ENCODE results near the gene GRIN2C.

Gene GRIN2C

DNA sequence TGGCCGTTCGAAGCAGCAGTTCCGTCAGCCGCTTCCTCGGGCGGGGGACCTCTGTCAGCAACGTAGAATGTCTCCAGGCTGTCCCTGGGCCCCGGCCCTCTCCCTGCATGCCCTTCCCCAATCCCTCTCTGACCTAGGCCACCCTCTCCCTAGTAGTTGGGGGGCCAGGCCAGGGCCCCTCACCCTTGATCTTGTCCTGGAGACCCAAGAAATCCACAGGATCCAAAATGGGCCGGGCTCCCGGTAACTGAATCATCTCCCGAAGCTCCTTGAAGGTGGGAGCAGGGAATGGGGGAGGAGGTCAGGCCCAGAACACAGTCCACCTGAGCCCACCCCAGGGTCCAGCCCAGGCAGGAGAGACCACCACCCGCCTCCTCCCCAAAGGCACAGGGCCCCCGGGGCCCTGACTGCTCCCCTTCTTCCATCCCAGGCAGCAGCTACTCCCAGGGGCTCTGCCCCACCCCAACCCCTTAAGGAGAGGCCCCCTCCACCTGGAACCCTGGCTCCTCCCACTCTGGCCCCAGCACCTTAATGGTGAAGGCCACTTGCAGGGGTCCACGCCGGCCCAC, 4.7 kb upstream of the GRIN2C start:
- no peak for DNase-seq (ENCODE audit: low spot score)

DNA sequence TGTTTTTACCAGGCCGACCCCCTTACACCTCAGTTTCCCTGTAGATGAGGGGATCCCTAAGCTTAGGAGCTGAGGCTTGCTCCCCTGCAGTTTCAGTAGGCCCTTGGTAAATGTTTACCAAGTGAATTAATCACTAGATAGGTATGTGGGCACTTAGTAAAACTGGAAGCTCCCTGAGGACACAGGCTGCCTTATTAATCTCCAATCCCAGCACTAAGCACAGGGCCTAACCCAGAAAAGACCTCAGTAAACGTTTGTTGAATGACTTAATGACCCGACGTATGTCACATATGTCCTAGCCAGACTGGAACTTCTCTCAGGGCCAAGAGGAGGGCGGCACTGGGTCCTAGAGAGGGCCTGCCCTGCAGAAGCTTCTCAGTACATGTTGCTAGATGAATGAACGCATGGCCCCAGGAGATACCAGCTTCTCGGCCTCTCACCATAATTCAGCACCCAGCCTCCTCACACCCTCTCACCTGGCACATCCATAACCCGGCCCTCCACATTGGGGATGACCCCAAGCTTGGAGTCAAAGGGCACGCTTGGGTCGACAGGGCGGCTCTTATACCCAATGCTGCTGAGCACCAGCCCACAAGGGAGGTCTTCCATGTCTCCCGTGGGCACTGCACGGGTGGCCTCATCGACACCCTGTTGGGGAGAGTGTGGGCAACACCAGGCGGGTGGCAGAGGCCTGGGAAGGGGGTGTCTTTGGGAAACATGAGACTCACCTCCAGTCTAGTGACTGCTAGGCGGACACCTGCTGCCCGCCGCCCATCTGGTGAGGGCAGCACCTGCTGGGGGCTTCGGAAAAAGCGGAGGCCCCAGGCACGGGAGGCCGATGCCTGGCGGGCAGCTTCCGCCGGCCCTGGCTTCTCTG, 4.0 kb upstream of the GRIN2C start:
- DNase-seq (ENCODE audit: low spot score), result no peak

DNA sequence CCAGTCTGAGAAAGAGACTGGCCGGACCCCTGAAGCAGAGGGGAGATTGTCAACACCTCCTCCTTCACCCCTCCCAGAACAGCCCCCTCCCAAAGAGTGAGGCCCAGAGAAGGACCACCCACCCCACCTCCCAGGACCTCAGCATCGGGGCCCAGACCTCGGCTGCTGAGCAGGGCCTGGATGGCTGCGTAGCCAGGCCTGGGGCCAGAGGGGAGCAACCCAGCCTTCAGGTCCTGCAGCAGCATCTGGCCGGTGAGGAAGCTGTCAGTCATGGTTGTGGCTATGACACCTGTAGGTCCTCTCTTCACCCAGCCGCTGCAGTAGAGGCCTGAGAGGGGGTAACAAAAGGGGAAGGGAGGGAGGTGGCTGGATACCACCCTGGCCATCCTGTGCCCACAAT, 3.2 kb upstream of the GRIN2C start:
- no peak for DNase-seq (ENCODE audit: low spot score)

DNA sequence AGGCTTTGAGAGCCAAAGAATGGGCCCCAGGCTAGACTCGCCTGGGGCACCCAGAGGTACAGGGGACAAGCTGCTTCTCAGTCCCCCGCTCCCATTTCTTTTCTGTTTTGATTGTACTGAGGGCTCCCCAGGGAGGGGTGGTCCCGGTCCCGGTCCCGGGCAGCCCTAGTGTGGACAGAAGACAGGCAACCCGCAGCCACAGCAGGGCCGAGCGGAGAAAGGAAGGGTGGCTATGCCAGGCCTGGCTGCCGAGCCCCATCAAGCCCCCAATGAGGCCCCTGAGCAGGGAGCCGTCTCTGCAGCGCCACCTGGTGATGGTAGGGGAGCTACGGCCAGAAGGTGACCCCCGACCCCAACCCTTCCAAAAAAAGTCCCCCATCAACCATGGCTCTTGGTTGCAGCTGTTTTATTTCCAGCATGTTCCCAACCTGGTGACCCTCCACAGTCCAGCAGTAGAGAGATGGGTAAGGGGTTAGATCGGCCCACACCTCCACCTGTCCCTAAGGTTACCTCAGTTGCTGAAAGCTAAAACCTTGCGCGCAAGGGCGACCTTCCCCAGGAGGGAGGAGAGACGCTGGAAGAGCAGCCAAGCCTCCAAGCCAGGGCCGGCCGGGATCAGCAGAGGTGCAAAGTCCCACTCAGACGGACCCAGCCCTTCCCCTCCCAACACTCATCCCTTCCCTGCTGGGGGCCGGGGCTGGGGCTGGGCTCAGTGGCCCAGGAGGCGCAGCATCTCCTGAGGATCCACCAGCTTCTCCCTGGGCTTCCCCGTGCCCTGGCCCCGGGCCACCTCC, 2.6 kb upstream of the GRIN2C start:
- DNase-seq (ENCODE audit: low spot score), result peak; percentile 42

DNA sequence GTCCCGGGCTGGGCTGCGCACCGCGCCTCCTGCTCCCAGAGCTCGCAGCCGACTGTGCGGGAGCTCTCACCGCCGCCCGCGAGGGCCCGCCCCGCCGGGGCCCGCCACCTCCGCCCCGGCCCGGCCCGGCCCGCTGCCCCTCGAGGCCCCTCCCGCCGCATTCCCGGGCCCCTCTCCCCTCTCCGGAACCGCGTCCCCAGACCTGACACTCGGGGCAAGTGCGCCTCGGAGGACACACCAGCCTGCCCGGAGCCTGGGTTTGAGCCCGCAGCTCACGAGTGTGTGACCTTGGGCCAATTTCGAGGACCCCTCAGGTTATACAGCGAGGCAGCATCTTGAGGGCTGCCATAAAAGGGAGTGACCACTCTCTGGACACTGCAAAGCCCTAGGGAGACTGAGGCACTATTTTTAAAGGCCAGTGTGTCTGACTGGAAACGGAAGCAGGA, 2.0 kb upstream of the GRIN2C start:
- DNase-seq (ENCODE audit: low spot score), result no peak

DNA sequence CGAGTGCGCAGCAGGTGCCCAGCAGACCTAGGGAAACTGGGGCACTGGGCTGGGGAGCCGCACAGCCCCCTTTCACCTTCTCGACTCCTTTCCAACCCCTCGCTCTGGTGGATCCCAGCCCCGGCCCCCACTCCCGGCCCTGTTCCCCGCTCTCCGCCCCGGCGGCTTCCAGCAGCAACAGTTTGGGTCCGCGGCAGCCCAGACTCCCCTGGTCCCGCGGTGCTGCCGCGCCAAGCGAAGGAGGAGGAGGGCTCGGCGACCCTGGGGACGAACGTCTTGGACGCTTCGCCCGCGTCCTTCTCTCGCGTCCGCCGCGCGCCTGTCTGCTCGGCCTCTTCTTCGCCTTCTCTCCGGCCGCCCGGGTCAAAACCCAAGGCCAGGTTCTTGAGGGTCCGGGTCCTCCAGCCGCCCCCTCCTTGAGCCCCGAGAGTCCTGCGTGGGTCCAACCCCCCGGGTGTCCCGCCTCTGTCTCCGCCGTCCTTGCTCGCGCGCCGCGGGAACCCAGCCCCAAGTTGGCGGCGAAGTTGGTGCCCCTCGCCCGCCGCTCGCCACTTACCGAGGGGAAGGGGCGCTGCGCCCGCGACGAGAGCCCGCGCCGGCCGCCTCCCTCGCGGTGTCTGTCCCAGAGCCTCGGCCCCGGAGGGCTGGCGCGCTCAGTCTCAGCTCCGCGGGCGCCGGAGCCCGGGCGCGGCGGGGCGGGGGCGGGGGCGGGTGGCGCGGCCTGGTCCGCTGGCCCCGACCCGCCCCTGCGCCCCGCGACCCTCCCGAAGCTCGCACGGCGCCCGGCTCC, 1.4 kb upstream of the GRIN2C start:
- DNase-seq (ENCODE audit: low spot score), result no peak

DNA sequence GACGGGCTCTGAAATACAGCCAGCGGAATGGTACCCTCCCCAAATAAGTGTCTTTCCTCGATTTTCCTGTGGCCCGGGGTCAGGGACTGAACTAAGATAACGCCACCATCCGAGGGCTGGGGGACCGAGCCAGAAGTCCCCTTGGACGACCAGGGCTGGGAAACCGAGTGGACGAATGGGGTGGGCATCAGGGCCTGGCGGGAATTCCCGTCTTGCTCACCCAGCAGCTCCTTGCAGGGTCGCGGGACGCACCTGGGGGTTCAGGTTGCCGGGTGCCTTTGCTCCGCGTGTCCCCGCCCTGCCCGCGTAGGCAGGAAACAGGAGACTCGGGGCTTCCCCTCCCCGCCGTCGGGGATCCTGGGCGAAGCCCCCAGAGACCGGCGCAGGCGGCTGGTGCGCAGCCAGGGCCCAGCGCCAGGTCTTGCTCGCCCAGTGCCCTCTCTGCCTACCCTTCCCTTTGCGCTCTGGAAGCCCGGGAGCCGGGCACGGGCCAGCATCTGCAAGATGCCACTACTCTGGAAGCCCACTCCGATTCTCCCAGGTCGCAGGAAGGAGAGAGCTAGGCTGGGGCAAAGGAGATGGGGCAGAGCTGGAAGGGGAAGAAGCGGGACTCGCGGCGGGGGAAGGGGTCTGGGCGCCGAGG, 665 bp upstream of the GRIN2C start:
- no peak for DNase-seq (ENCODE audit: low spot score)

DNA sequence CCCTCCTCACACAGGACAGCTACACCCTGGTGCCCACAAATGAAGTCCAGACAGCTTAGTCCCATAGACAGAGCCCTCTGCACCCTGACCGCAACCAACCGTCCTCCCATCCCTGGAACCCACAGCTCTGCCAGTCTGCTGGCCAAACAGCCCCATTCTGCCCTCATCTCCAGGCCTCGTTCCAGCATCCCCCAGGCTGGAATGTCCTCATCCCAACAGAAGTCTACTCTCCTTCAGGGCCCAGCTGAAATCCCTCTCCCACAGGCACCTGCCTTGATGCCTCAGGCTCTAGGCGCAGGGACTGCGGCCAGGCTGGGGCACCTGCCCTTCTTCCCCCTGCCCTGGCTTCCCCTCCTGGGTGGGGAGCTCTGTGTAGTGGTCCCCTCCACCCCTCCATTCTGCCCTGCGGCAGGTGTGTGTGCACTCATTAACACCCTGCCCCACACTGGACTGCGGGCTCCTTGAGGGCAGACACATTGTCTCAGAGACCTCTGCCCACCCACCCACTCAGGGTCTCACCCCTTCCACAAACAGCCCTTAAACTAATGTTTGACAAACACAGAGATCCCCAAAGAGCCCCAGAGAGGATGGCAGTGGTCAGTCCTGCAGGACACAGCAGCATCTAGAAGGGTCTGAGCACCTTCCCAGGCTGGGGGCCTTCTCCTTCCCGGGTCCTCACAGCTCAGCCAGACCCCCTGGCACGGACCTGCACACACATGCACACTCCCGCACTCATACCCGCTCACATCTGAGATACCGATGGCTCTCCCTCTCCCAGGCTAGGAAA, 820 bp downstream of the GRIN2C start:
- no peak for DNase-seq (ENCODE audit: low spot score)

DNA sequence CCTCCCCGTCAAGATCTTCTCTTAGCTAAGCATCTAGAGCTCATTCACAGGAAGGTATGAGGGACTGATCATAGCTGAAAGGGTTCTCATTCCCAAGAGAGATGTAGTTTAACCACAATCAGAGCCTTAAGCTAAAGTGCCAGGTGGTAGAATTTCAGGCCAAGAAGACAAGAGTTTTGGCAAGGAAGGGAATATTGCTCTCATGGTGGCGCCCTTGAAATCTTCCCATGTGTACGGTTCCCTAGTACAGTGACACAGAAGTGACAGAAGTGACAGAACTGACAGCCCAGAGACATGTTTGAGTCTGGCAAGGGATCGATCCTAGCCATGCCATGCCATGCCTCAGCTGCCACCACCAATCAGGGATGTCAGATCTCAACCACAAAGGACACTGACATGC, 2.5 kb downstream of the GRIN2C start:
- DNase-seq (ENCODE audit: low spot score), result no peak

DNA sequence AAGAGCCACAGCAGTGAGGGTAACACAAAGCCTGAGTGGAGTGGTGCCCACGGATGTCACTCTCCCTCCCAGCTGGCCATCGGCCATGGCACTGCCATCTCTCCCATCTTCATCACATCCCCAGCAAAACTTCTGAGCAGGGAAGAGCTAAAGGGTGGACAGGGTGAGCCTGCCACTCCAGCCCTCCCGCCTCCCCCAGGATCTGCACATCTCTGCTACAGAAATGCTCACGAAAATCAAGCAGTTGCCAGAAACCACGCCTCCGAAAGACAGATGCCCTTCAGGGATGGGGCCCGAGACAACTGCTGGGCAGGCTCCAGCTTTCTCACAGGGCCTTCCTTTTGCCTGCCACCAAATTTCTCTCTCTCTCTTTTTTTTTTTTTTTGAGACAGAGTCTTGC, 3.6 kb downstream of the GRIN2C start:
- no peak for DNase-seq (ENCODE audit: low spot score)

DNA sequence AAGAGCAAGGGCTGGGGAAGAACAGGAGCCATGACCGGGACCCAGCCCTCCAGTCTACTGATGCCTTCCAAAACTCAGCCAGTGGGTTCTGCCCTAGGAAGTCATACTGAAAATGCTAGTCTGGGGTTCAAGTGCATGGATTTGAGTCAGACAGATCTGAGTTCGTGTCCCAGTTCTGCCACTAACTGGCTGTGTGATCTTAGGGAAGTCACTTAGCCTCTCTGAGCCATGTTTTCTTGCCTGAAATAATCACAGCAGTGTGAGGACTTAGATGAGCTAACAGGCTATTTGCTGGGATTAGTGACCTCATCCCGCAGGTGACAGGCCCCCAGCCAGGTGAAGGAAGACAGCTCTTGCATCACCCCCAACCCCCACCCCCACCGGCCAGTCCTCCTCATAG, 4.4 kb downstream of the GRIN2C start:
- DNase-seq (ENCODE audit: low spot score), result no peak

DNA sequence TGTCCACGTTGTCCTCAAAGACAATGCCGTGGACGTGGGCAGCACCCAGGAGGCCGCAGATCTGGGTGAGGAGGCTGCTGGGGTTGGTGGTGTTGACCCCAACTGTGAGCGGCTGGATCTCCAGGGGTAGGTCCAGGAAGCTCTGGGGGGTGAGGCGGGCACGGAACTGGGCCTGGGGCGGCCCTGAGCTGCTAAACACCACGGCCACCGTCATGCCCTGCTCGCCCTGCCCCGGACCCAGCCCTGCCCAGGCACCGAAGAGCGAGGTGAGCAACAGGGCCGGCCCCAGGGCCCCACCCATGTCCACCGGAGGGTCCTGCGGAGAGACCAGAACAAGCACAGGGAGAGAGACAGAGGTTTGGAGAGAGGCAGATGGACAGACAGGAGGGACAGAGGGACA, 4.9 kb downstream of the GRIN2C start:
- no peak for DNase-seq (ENCODE audit: low spot score)

DNA sequence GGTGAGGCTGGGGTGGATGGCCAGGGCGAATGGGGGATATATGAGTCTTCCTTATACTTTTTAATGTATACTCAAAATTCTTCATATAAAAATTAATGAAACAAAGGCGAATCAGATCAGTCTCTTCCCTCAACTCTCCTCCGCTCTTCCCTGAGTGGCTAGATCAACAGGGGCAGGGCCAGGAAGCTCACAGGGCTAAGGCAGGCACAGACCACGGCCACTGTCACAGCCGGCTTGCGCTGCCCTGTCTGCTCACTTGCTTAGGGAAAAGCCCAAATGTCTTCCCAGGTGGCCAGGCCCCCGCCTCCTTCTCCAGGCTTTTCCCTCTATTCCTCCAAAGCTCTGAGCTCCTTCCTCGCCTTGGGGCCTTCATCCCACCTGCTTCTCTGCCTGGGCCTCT, 6.0 kb downstream of the GRIN2C start:
- DNase-seq (ENCODE audit: low spot score), result no peak

DNA sequence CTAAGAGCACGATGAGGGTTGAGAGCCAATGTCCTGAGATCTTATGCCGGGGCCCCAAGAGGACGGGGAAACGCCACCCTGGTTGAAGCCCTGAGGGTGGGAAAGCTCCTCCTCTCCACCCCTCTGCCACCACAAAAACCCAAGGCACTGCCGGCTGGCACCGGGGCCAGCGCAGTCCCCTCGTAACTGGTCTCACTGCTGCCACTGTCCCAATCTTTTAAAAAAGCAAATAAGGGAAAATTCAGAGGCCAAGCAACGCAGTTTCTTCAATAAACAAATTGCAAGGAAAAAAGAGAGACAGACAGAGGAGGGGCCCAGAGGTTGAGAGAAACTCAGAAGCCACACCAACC, 6.7 kb downstream of the GRIN2C start:
- no peak for DNase-seq (ENCODE audit: low spot score)

DNA sequence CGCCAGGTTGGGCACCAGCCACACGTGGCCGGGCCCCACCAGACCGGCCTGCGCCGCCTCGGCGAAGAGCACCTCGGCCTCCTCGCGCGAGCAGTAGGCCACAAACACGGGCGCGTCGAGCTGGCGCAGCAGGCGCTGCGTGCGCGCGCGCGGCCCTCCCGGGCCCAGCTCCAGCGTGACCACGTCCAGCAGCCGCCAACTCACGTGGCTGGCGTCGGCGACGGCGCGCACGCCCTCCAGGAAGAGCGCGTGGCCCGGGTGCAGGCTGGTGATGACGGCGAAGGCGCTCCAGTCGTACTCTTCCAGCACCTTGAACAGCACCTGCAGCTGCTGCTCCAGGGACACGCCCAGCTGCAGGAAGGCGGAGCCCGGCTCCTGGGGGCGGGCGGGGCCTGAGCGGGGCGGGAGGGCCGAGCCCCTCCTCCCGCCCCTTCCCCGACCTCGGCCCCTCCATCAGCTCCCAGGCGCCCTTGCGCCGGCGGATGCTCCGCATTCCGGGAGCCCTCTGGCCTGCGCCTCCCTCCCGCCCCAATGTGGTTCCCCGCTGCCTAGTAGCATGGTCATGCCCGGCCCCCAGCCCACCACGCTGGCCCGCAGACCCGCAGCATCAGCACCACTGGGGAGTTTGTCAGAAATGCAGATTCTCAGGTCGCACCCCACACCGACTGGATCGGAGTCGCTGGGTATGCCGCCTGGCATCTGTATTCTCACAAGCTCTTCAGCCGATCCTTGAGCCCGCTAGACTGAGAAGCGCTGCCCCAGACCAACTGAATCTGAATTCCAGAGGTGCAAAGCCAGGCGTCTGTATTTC, 7.2 kb downstream of the GRIN2C start:
- DNase-seq (ENCODE audit: low spot score), result peak; percentile 46

DNA sequence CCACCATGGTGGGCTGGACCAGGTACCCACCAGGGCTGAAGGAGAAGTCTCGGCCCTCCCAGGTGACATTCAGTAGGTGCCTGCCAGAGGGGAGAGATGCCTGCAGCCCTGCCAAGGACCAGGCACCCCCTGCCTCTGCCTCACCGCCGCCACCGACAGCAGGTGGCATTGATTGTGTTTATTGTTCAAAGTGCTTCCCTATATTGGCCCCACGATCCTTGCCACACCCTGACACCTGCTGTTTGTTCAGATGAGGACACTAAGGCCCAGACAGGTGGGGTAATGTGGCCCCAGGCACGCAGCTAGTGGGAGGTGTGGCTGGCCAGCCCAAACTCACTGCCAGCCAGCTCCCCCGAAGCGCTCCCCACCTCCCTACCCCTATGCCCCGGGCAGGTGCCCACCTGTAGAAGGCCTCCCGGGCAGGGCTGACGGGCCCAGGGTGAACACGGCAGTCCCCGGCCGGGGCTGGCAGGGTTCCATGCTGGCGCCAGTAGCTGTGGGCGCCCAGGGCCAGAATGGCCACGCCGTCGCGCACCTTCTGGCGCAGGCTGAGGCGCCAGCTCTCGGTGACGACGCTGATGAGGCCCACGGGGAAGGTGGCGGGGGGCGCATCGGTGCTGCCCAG, 8.0 kb downstream of the GRIN2C start:
- DNase-seq (ENCODE audit: low spot score), result peak; percentile 70

DNA sequence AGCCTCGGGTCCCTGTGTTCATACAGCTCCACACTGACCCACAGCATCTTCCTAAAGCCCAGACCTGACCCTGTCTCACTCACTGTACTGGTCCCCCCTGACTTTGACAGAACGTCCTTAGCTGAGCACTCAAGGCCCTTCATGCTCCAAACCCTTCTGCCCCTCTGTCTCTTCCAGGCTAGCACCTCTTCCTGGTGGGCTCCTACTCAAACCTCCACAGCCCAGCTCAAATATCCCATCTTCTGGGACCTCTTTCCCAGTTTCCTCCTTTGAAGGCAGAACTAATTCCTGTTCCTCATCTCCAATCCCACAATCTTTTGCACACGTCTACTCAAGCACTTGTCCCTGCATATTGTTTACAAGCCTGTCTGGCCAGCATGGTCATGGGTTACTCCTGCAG, 8.8 kb downstream of the GRIN2C start:
- no peak for DNase-seq (ENCODE audit: low spot score)

DNA sequence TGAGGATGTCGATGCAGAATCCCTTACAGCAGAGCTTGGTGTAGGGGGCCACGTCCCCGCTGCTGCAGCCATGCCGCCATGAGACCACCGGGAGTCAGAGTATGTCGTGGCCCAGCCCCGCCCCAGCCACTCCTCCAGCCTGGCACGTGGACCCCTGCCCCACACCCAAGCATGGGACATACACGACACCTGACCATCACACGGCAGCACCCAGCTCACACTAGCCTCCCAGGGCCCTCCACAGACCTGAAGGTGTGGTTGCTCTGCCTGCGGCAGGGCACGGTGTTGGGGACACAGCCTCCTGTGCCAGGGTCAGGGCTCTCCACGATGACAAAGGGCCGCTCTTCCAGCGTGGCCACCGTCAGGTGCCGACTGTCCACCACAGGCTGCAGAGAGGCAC, 9.4 kb downstream of the GRIN2C start:
- DNase-seq (ENCODE audit: low spot score), result no peak

DNA sequence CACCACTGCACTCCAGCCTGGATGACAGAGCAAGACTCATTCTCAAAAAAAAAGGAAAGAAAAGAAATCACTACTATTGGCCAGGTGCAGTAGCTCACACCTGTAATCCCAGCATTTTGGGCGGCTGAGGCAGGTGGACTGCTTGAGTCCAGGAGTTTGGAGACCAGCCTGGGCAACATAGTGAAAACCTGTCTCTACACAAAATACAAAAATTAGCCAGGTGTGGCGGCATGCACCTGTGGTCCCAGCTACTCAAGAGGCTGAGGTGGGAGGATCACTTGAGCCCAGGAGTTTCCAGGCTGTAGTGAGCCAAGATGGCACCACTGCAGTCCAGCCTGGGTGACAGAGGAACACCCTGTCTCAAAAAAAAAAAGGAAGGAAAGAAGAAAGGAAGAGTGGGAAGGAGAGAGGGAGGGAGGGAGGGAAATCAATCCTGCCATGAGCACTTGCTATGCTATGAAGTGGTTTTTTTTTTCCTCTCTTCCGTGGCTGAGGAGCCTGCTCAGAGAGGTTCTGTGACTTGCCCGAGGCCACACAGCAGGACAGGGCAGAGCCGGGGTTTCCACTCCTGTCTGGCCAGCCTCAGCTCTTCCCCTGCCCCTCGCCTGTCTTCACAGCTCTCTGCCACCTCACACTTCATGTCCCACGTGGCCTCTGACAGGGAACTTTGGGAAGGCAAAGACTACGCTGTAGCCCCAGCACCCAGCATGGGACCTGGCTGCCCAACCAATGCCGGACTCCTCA, 10.9 kb downstream of the GRIN2C start:
- no peak for DNase-seq (ENCODE audit: low spot score)

All from SW480 (cell line).